ENCODE measurements around the gene CCDC85A.

Gene CCDC85A

DNA sequence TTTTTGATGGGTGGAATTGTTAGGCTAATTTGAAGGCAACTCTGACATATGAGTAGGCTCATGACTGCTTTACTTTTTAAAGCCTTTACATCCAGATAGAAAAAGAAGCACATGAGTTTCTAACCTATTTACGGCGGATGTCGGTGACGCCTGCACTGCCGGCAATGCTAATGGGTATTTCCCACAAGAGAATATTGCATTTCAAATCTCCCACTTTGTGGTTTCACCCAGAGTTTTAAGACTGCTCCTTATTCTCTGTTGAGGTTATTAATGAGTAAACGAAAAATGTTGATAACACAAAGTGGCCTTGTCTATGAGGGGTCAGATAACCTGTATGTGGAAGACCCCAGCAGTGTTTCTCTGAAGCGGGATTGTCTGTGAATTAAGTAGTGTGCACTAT, 14.0 kb downstream of the CCDC85A start:
- Histone ChIP-seq H3K4me1 (ENCODE audit: control insufficient read depth, insufficient read depth, low read length) (peaks cover 6% of the 10 kb centered on the region), H3K27me3 (replicated peaks; ENCODE audit: control insufficient read depth, insufficient read depth, low read length) (no peaks in the 10 kb centered on the region)
- DNase-seq (ENCODE audit: low read depth), result no peak

GRCh38 chr2:56198936-56199335, 15.1 kb downstream of the CCDC85A start:
- DNase-seq (ENCODE audit: low read depth), result no peak
- Histone ChIP-seq H3K36me3 (ENCODE audit: control insufficient read depth, insufficient read depth, low read length, severe bottlenecking) (no peaks in the 10 kb centered on the region), H3K4me3 (ENCODE audit: low read length) (no peak overlapping the region), H3K9me3 (ENCODE audit: control insufficient read depth, low read length) (no peaks in the 10 kb centered on the region), H3K4me1 (ENCODE audit: control insufficient read depth, insufficient read depth, low read length) (peaks cover 6% of the 10 kb centered on the region), H3K9ac (ENCODE audit: low read length) (no peak overlapping the region), H3K27me3 (replicated peaks; ENCODE audit: control insufficient read depth, insufficient read depth, low read length) (no peaks in the 10 kb centered on the region)

More for the DNA sequence above, 14.0 kb downstream of the CCDC85A start:
- Histone ChIP-seq H3K4me3 (ENCODE audit: low read length) (no peak overlapping the region), H3K36me3 (ENCODE audit: control insufficient read depth, insufficient read depth, low read length, severe bottlenecking) (no peaks in the 10 kb centered on the region), H3K9me3 (ENCODE audit: control insufficient read depth, low read length) (no peaks in the 10 kb centered on the region), H3K9ac (ENCODE audit: low read length) (no peak overlapping the region)

DNA sequence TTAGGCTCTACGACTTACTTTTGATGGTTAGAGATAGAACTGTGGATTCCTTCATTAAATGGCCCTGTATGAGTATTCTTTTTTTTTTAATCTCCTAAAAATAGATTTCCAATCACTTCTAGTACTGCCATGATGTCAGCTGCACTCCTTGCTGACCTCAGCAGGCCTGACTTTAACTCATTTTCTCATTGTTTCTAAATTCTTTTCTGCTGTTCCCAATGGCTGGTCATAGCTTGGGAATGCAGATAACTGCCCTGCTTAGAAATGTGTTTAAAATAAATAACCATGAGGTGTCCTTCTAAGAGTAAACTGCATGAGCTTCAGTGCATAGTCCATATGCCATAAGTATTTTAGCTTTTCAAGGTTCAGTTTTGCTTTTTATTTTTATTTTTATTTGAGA, 15.7 kb downstream of the CCDC85A start:
- Histone ChIP-seq H3K4me1 (ENCODE audit: control insufficient read depth, insufficient read depth, low read length) (peaks cover 6% of the 10 kb centered on the region), H3K27me3 (replicated peaks; ENCODE audit: control insufficient read depth, insufficient read depth, low read length) (no peaks in the 10 kb centered on the region), H3K4me3 (ENCODE audit: low read length) (no peak overlapping the region), H3K9me3 (ENCODE audit: control insufficient read depth, low read length) (no peaks in the 10 kb centered on the region), H3K9ac (ENCODE audit: low read length) (no peak overlapping the region), H3K36me3 (ENCODE audit: control insufficient read depth, insufficient read depth, low read length, severe bottlenecking) (no peaks in the 10 kb centered on the region)
- DNase-seq (ENCODE audit: low read depth), result peak; percentile 72

DNA sequence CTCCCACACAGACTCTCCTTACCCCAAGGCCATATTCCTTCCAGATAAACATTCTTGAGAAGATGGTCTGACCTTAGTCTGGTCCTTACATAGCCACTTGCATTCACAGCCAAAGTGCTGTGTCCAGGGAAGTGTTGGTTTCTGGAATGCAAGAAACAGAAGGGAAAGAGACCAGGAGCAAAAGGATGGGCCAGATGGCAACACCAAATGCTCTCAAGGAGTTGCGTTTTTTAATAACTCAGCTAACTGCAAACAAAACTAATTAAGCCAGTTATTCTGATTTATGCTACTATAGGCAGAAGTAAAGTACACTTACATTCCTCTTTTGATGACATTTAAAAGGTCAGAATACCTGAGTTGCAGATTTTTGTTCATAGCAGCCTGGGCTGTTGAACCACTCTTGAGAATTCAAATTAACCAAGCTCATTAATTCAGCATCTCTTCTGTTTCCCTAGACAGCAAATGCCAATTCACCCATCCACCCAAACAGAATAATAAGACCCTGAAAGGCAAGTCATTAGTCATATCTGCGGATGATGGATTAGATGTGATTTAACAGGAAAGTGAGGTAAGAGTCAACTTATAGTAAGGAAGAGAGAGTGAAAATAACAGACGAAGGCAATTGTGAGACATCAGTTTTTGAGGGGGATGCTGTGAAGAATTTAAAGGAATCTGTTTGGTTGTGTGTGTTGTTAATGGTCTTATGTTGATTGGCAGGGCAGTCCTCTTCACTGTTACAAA, 18.8 kb downstream of the CCDC85A start:
- H3K27me3 ChIP-seq (replicated peaks; ENCODE audit: control insufficient read depth, insufficient read depth, low read length), result no peaks in the 10 kb centered on the region
- no peaks in the 10 kb centered on the region for H3K4me1 ChIP-seq (ENCODE audit: control insufficient read depth, insufficient read depth, low read length)
- DNase-seq (ENCODE audit: low read depth), result no peak
- peaks cover 4% of the 10 kb centered on the region for H3K36me3 ChIP-seq (ENCODE audit: control insufficient read depth, insufficient read depth, low read length, severe bottlenecking)
- no peak overlapping the region for H3K9ac ChIP-seq (ENCODE audit: low read length)
- H3K4me3 ChIP-seq (ENCODE audit: low read length), result no peak overlapping the region
- H3K9me3 ChIP-seq (ENCODE audit: control insufficient read depth, low read length), result no peaks in the 10 kb centered on the region

DNA sequence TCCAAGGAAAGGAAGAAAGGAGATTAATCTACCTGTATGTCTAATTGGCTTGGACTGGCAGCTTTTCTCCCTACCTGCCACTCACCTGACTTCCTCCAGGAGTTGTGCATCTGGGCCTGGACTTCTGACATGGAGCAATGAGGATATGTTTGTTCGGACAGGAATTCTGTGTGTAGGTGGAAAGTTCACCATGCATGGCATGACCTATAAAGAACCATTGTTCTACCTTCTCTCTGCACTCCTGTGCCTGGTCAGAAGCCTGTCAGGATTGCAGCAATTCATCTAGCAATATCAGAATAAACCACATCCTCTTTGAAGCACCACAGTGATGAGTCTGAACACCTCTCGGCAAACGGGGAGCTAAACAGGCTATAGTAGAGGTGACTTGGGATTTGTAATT, 20.8 kb downstream of the CCDC85A start:
- DNase-seq (ENCODE audit: low read depth), result no peak
- no peak overlapping the region for H3K9ac ChIP-seq (ENCODE audit: low read length)

GRCh38 chr2:56206250-56206649, 22.5 kb downstream of the CCDC85A start:
- no peak overlapping the region for H3K9ac ChIP-seq (ENCODE audit: low read length)
- peaks cover 4% of the 10 kb centered on the region for H3K36me3 ChIP-seq (ENCODE audit: control insufficient read depth, insufficient read depth, low read length, severe bottlenecking)
- no peaks in the 10 kb centered on the region for H3K4me1 ChIP-seq (ENCODE audit: control insufficient read depth, insufficient read depth, low read length)
- H3K9me3 ChIP-seq (ENCODE audit: control insufficient read depth, low read length), result no peaks in the 10 kb centered on the region
- no peaks in the 10 kb centered on the region for H3K27me3 ChIP-seq (replicated peaks; ENCODE audit: control insufficient read depth, insufficient read depth, low read length)
- no peak for DNase-seq (ENCODE audit: low read depth)
- H3K4me3 ChIP-seq (ENCODE audit: low read length), result no peak overlapping the region

More for the DNA sequence above, 20.8 kb downstream of the CCDC85A start:
- no peak overlapping the region for H3K4me3 ChIP-seq (ENCODE audit: low read length)
- H3K27me3 ChIP-seq (replicated peaks; ENCODE audit: control insufficient read depth, insufficient read depth, low read length), result no peaks in the 10 kb centered on the region
- H3K36me3 ChIP-seq (ENCODE audit: control insufficient read depth, insufficient read depth, low read length, severe bottlenecking), result peaks cover 4% of the 10 kb centered on the region
- no peaks in the 10 kb centered on the region for H3K9me3 ChIP-seq (ENCODE audit: control insufficient read depth, low read length)
- no peaks in the 10 kb centered on the region for H3K4me1 ChIP-seq (ENCODE audit: control insufficient read depth, insufficient read depth, low read length)

- peaks cover 4% of the 10 kb centered on the region for H3K36me3 ChIP-seq (ENCODE audit: control insufficient read depth, insufficient read depth, low read length, severe bottlenecking)
- no peak overlapping the region for H3K4me3 ChIP-seq (ENCODE audit: low read length)
- no peaks in the 10 kb centered on the region for H3K27me3 ChIP-seq (replicated peaks; ENCODE audit: control insufficient read depth, insufficient read depth, low read length)
- DNase-seq (ENCODE audit: low read depth), result peak; percentile 25
- no peak overlapping the region for H3K9ac ChIP-seq (ENCODE audit: low read length)
- no peaks in the 10 kb centered on the region for H3K9me3 ChIP-seq (ENCODE audit: control insufficient read depth, low read length)
- no peaks in the 10 kb centered on the region for H3K4me1 ChIP-seq (ENCODE audit: control insufficient read depth, insufficient read depth, low read length)
Observed at GRCh38 chr2:56207760-56208159, 24.0 kb downstream of the CCDC85A start.

- no peaks in the 10 kb centered on the region for H3K9me3 ChIP-seq (ENCODE audit: control insufficient read depth, low read length)
- DNase-seq (ENCODE audit: low read depth), result no peak
- peaks cover 4% of the 10 kb centered on the region for H3K36me3 ChIP-seq (ENCODE audit: control insufficient read depth, insufficient read depth, low read length, severe bottlenecking)
- no peak overlapping the region for H3K4me3 ChIP-seq (ENCODE audit: low read length)
- no peaks in the 10 kb centered on the region for H3K4me1 ChIP-seq (ENCODE audit: control insufficient read depth, insufficient read depth, low read length)
- no peaks in the 10 kb centered on the region for H3K27me3 ChIP-seq (replicated peaks; ENCODE audit: control insufficient read depth, insufficient read depth, low read length)
- no peak overlapping the region for H3K9ac ChIP-seq (ENCODE audit: low read length)
Observed at GRCh38 chr2:56208380-56208779, 24.6 kb downstream of the CCDC85A start.

- H3K4me3 ChIP-seq (ENCODE audit: low read length), result no peak overlapping the region
- H3K36me3 ChIP-seq (ENCODE audit: control insufficient read depth, insufficient read depth, low read length, severe bottlenecking), result peaks cover 4% of the 10 kb centered on the region
- H3K9ac ChIP-seq (ENCODE audit: low read length), result no peak overlapping the region
- no peaks in the 10 kb centered on the region for H3K27me3 ChIP-seq (replicated peaks; ENCODE audit: control insufficient read depth, insufficient read depth, low read length)
- no peaks in the 10 kb centered on the region for H3K9me3 ChIP-seq (ENCODE audit: control insufficient read depth, low read length)
- DNase-seq (ENCODE audit: low read depth), result no peak
- no peaks in the 10 kb centered on the region for H3K4me1 ChIP-seq (ENCODE audit: control insufficient read depth, insufficient read depth, low read length)
Observed at GRCh38 chr2:56209701-56210100, 25.9 kb downstream of the CCDC85A start.

- Histone ChIP-seq H3K9ac (ENCODE audit: low read length) (no peak overlapping the region), H3K9me3 (ENCODE audit: control insufficient read depth, low read length) (no peaks in the 10 kb centered on the region), H3K4me1 (ENCODE audit: control insufficient read depth, insufficient read depth, low read length) (no peaks in the 10 kb centered on the region), H3K4me3 (ENCODE audit: low read length) (no peak overlapping the region), H3K36me3 (ENCODE audit: control insufficient read depth, insufficient read depth, low read length, severe bottlenecking) (peaks cover 4% of the 10 kb centered on the region), H3K27me3 (replicated peaks; ENCODE audit: control insufficient read depth, insufficient read depth, low read length) (no peaks in the 10 kb centered on the region)
- DNase-seq (ENCODE audit: low read depth), result no peak
Observed at GRCh38 chr2:56210291-56210690, 26.5 kb downstream of the CCDC85A start.

DNA sequence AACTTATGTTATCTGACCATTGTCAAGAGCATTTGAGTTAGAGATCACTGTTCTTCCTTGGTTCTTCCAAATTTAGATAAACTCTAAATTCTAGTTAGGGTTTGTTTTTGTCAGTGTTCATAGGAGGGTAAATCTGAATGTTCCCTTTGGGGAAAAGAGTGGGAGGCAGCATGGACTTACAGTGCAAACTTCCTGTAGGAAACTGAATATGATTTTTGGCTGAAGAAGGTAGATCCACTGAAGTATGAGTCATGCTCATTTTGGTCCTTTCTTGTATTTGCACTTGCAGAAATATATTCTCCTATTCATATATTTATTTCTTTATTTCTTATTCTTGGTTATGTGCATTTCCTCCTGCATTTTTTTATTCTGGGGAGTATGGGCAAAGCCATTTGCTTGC, 27.3 kb downstream of the CCDC85A start:
- H3K4me3 ChIP-seq (ENCODE audit: low read length), result no peak overlapping the region
- peaks cover under 1% of the 10 kb centered on the region for H3K4me1 ChIP-seq (ENCODE audit: control insufficient read depth, insufficient read depth, low read length)
- no peak overlapping the region for H3K9ac ChIP-seq (ENCODE audit: low read length)
- no peaks in the 10 kb centered on the region for H3K9me3 ChIP-seq (ENCODE audit: control insufficient read depth, low read length)
- H3K27me3 ChIP-seq (replicated peaks; ENCODE audit: control insufficient read depth, insufficient read depth, low read length), result no peaks in the 10 kb centered on the region
- no peak for DNase-seq (ENCODE audit: low read depth)
- H3K36me3 ChIP-seq (ENCODE audit: control insufficient read depth, insufficient read depth, low read length, severe bottlenecking), result peaks cover 4% of the 10 kb centered on the region

- DNase-seq (ENCODE audit: low read depth), result no peak
- no peak overlapping the region for H3K4me3 ChIP-seq (ENCODE audit: low read length)
- H3K4me1 ChIP-seq (ENCODE audit: control insufficient read depth, insufficient read depth, low read length), result peaks cover 11% of the 10 kb centered on the region
- no peaks in the 10 kb centered on the region for H3K36me3 ChIP-seq (ENCODE audit: control insufficient read depth, insufficient read depth, low read length, severe bottlenecking)
- H3K27me3 ChIP-seq (replicated peaks; ENCODE audit: control insufficient read depth, insufficient read depth, low read length), result no peaks in the 10 kb centered on the region
- H3K9ac ChIP-seq (ENCODE audit: low read length), result no peak overlapping the region
- no peaks in the 10 kb centered on the region for H3K9me3 ChIP-seq (ENCODE audit: control insufficient read depth, low read length)
Observed at GRCh38 chr2:56215911-56216310, 32.1 kb downstream of the CCDC85A start.
